GM18498 (cell line): ENCODE data around the gene CKM.
"Not testable (repeated sequence)": the region's sequence is repeated elsewhere in the genome, so short reads cannot be mapped to it uniquely, and the experiment has no call there.

Experiments used
- ATAC-seq: cut with Tn5 transposase; IDR thresholded peaks from one replicate; pipeline ENCODE4 v1.9.1; 2021; ENCODE audit warnings: mild to moderate bottlenecking, moderate library complexity; ENCODE audit not compliant: unreplicated experiment

Gene CKM

DNA sequence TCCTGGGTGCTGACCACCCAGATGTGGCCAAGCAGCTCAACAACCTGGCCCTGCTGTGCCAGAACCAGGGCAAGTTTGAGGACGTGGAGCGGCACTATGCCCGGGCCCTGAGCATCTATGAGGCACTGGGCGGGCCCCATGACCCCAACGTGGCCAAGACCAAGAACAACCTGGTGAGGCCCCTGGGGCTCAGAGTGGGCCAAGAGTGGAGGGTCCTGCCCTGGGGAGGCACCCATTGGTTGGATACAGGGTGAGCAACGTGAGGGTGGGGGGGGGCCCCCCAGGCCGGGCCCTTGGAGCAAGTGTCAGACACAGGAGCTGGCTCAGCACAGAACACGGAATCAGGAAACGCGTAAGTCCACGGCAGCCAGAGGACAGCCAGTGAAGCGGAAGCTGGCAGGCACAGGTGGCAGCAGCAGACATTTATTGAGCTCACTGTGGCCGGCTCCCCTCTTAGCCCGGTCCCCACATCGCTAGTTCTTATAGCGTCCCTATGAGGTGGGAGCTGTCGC, 26.8 kb upstream of the CKM start:
- ATAC-seq = no peak

DNA sequence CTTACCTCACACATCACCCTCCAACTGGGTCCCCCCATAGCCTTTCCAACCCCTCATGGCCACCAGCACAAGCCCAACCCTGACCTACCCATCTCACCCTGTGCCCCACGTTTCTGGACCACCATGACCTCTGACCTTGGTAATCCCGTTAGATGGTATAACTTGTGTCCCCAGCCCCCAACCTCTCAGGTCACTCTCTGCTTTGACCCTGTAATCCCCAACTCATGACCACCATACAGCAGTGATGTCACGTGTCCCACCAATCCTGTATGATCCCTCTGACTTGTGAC, 26.4 kb upstream of the CKM start:
- ATAC-seq = no peak

DNA sequence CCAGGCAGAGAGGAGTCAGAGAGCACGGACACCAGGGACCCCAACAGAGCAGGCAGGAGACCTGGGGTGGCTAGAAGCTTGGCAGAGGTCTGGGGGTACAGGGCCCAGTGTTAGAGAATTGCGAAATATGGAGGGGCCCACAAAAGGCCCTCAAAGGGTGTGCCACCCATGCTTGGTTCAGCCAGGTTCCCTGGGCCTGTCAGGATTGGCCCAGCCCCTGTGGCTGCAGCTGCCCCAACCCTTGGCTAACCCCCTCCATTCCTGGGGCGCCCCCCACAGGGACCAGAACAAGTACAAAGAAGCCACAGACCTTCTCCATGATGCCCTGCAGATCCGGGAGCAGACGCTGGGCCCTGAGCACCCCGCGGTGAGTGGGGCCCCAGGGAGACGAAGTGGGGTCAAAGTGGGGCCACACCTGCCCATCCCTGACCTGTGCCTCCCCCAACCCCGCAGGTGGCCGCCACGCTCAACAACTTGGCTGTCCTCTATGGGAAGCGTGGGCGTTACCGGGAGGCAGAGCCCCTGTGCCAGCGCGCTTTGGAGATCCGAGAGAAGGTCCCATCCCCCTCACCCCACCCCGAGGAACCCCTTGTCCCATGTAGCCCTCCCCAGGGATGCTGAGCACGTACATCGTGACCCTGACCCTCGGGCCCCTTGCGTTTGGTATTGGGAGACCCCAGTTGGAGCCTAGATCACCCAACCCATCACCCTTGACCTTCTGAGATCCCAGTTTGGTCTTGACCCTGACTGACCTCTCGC, 25.9 kb upstream of the CKM start:
- no peak for ATAC-seq

DNA sequence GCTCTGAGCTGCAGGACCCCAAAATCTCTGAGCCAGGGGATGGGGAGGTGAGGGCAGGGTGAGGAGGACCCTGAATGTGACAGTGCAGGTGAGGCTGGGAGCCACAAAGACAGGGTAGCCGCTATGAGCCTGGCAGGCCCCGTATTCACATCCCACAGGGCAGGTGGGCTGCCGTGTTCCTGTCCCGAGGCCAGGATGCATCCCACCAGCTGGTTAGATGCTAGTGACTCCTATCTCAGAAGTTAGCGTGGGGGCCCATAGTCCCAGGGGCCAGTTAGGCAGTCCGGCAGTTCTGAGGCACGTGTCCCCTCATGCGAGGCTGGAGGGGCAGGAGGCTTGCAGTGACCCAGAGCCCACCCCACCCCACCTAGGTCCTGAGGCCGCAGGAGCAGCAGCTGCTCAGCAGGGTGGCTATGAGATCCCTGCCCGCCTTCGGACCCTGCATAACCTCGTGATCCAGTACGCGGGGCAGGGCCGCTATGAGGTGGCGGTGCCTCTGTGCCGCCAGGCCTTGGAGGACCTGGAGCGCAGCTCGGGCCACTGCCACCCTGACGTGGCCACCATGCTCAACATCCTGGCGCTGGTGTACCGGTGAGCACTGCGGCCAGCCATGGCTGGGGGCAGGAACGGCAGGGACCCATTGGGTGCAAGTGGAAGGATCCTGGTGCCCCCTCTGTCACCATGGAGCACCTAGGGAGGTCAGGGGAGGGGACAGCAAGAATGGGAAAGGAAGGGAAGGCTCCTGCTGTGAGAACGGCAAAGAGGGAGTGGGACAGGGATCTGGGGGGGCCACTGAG, 25.1 kb upstream of the CKM start:
- no peak for ATAC-seq

DNA sequence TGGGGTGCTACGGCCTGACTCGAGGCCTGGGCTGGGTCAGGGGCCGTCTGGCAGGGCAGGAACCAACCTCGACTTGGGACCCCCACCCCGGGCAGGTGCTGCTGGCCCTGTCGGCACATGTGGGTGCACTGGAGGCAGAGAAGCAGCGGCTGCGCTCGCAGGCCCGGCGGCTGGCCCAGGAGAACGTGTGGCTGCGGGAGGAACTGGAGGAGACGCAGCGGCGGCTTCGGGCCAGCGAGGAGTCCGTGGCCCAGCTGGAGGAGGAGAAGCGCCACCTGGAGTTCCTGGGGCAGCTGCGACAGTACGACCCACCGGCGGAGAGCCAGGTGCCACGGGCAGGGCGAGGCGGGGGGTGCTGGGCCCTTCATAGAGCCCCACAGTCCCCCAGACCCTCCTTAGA, 23.8 kb upstream of the CKM start:
- ATAC-seq = no peak

DNA sequence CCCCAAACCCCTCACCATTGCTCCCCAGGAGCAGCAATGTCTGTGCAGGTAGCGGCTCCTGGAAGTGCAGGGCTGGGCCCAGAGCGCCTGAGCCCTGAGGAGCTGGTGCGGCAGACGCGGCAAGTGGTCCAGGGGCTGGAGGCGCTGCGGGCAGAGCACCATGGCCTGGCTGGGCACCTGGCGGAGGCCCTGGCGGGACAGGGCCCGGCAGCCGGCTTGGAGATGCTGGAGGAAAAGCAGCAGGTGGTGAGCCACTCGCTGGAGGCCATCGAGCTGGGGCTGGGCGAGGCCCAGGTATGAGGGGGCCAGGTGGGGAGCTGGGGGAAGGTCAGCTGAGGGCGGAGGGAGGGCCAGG, 22.8 kb upstream of the CKM start:
- no peak for ATAC-seq

DNA sequence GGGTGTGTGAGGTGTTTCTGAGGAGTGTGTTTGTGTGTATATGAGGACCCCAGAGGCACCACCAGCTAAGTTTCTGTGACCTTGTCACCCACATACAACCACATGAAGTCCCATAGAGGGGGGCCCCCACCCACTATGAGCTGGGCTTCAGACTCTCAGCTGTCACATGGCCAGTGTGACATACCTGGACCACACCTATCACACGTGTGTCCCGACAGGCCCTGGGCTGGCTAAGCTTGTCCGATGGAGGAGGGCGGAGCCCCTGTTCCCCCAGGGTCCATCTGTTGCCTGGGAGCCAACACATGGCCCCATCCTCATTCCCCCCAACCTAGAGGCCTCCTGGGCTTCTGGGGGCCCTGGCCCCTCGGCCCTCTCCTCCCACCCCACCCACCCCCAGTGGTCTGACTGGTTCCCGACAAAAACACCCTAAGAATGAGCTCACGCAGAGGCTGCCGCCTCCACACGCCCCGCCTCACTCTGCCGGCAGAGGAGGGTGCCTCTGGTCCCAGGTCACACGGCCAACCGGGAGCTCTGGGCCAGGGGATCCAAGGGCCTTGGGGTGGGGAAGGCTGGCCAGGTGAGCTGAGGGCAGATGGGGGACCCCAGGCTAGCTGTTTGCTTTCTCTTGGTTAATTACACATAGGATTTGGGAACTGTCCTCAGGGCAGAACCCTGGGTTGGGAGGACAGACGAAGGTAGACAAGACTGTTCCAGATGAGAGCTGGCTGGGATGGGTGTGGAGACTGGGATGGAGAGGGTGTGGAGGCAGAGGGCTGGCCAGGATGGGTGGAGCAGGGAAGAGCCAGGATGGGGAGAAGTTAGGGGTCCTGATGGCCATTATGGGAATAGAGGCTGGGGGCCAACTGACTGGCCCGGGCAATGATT, 22.2 kb upstream of the CKM start:
- no peak for ATAC-seq

DNA sequence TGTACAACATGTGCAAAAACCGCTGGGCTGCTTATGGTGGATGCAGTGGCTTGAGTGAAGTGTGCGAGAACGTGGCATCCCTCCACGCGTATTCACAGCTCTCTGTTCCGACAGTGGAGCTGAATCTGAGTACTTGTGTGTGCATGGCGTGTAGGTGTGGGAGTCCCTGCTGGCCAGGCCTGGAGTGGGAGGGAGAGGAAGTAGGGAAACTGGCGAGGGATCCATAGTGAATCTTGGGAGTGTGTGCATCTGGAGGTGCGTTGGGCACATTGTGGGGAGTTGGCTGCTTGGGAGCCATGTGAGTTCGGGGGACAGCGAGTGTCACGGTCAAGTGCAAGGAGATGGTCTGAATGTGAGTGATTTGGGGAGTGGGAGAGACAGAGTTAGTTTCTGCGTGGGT, 20.2 kb upstream of the CKM start:
- ATAC-seq = no peak

DNA sequence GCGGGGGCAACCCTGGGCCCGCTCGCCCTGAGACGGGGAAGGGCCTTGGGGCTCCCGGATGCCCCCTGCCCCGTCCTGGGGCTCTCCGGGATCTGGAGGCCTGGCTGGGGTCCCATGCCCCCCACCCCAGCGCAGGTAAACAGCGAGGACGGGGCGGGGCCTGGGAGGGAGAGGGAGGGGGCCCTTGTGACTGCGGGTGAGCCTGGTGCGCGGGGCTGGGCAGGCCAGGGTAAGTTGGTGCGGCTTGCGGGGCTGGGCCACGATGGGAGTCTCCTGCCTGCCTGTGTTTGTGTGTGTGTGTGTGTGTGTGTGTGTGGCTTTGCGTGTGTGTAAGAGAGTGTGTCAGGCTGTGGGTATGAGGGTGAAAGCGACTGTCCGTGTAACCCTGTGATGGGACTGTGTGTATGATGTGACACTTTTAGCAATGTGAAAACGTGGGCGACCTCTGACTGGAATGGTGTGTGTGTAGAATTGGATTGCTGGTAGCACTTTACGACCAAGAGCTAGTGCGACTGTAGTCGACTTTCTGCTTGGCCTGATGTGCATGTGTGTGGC, 18.3 kb upstream of the CKM start:
- ATAC-seq = no peak

DNA sequence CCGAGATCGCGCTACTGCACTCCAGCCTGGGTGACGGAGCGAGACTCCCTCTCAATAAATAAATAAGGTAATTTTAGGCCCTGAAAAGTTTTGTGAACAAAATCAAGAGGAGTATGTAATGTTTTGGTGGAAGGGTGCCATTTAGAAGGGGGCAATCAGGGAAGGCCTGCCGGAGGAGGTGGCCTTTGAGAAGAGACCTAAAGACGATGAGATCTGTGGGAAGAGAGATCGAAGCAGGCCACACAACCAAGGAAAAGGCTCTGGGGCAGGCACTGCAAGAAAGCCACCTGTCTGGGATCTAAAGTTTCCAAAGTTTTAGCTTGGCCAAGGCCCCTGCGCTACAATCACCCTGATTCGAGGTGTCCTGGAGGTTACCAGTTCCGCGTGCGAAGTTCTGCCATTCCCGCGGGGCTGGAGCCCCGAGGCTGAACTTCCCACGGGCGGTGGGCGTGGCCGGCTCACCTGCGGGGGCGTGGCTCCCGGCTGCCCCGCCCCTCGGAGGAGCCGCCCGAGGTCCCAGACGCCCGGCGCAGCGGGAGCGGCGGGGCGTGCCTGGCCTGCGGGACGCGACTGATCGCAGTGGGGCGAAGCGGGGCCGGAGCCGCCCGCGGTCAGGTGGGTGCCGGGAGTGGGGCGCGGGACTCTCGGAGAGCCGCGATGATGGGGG, 17.7 kb upstream of the CKM start, which contains the start of gene KLC3:
Gene KLC3, plus strand, starts transcription at position 519 of the 667 bp plus-strand sequence. CDS start 4,792 bp downstream, outside the sequence.
- no peak for ATAC-seq

DNA sequence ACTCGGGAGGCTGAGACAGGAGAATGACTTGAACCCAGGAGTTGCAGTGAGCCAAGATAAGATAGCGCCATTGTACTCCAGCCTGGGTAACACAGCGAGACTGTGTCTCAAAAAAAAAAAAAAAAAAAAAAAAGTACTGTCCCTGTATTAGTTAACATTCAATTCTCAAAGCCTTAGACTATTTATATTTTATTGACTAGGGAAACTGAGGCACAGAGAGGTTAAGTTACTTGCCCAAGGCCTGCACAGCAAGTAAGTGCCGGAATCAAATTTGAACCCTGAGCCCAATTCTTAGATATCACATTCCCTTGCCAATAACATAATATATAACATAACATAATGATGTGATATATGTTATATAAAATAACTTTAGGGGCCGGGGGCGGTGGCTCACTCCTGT, 17.0 kb upstream of the CKM start:
- no peak for ATAC-seq

DNA sequence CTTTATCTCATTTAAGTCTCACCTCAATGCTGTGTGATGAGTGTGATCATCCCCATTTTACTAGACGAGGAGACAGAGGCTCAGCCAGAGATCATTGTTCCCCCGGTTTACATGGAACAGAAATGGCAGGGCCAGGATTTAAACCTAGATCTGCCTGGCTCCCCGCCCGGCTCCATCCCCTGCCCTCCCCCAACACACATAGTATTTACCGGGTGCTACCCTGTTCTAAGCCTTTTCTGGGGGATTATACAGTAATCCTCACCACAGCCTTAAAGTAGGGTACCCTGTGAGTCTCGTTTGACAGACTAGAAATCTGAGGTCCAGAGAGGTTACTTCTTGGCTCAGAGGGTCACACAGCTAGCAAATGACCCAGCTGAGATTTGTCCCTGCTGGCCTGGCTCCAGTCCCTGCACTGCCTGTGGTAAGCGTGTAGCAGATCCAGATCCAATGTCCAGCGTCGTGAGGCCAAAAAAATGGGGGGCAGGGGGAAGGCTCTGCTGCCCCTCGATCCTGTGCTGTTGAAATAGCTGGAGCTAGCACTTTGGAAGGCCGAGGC, 14.1 kb upstream of the CKM start:
- no peak for ATAC-seq

DNA sequence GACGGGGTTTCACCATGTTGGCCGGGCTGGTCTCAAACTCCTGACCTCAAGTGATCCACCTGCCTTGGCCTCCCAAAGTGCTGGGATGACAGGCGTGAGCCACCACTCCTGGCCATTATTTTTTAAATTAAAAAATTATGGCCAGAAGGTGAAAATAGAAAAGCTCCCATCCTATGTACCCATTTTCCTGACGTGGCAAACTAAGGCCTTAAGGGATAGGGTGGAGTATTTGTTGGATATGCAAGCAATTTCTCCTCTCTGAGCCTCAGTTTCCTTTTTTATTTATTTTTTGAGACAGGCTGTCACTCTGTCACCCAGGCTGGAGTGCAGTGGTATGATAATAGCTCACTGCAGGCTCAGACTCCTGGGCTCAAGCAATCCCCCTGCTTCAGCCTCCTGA, 12.2 kb upstream of the CKM start:
- ATAC-seq = not testable (repeated sequence)

DNA sequence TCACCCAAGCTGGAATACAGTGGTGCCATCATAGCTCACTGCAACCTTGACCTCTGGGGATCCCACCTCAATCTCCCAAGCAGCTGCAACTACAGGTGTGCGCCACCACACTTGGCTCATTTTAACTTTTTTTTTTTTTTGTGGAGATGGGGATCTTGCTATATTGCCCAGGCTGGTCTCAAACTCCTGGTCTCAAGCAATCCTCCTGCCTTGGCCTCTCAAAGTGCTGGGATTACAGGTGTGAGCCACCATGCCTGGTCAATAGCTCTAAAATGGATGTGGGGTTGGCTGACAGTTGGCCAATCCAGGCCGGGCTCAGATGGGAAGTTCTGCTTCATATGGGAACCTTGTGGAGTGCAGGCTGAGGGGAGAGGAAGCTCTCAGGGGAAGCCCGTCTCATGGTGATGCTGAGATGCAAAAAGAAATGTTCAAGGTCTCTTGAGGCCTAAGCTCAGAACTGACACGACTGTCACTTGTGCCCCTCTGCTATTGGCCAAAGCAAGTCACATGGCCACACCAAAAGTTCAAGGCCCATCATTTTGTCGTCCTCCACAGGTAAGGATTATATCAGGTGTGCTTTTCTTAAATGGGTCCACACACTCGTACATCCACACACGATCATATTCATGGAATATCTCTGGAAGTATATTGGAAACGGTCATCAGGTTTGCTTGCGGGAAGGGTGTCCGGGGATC, 11.1 kb upstream of the CKM start:
- ATAC-seq = no peak

DNA sequence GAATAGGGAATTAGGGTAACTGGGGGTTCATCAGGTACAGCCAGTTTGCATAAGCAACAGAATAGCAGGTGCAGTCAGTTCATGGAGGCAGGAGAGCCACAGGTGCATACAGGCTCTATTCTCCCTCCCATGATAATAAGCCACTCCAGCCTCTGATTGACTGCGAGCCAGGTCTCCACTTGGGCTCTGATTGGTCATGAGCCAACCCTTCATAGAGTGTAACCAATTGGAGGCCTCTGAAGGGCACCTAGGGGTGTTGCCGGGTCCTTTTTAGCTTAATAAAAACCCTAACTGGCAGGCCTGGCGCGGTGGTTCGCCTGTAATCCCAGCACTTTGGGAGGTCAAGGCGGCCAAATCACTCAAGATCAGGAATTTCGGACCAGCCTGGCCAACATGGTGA, 8.7 kb upstream of the CKM start:
- no peak for ATAC-seq

DNA sequence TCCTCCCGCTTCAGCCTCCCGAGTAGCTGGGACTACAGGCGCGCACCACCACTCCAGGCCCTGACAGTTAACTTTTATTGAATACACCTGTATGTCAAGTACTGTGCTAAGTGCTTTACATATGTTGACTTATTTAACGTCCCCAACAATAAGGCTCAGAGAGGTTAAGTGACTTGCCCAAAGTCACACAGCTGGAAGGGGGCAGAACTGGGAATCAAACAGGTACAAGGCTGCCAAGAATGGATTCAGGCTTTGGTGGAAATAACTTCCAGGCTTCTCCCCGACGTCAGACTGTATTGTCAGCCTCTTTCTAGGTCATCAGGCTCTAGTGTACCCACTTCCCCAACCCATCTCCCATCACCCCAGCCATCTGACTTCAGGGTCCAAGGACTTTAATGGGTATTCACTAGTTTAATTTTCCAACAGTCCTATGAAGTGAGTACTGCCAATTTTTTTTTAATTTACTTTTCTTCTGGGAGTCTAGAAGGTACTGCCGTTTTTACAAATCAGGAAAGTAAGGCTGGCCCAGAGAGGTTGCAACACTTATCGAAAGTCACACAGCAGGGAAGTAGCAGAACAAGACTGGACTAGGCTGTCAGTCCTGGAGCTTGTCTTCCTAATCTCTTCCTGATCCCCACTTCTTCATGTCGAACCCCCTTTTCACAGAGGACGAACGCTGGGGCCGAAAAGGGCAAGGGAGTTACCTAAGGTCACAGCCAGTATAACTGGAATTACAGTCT, 4.9 kb upstream of the CKM start:
- ATAC-seq = no peak

DNA sequence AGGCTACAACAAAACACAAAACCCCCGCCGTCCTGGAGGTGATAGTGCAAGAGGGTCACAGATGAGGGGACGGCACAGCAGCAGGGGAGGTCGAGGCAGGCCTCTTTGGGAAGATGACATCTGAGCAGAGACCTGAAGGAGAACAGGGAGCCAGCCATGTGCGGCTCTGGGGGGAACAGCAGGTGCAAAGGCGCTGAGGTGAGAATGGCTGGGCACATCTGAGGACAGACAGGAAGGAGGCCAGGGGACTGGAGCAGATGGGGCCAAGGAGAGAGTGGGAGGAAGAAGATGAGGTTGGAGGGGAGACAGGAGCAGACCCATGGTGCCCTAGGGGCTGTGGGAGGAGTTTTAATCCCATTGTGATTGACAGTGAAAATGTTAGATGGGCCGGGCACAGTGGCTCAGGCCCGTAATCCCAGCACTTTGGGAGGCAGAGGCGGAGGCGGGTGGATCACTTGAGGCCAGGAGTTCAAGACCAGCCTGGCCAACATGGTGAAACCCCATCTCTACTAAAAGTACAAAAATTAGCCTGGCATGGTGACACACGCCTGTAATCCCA, 1.8 kb upstream of the CKM start:
- no peak for ATAC-seq

DNA sequence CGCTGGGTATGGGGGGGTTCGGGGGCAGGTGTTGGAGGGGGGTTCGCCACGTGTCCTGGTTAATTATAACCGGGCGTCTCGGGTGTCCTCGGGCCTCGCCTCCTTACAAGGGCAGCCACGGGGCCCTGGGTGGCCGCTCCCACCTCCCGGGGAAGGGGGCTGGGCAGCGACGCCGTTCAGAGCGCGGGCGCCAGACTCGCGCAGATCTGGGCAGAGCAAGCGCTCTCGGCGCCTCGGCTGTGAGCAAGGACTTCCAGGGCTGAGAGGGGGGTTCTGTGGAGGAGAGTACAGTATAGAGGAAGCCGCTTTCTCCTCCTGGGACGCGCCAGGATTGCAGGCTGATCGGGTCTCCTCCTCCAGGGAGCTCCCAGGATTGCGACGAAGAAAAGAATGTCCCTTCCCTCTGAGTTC, 1.0 kb upstream of the CKM start:
- no peak for ATAC-seq

DNA sequence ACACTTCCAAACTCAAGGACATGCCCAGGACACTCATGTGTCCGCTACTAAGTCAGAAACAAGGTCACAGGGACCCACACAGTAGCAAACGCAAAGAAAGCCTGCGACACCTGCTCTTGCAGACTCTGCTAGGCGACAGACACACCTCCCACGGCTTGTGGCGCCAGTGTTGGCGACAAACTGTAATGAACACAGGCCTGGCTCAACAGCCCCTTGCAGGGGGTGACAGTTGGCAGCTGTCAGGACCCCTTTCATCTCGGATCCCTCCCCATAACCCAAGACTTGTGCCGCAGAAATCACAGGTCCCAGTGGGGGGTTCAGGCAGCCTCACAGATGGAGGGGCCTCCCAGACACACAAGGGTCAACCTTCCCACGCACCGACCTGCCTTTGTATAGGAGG, 364 bp downstream of the CKM start:
- no peak for ATAC-seq
